Activated T-helper 9 cell treated with anti-CD3 and anti-CD28 coated beads, Interleukin-2, amount 50 U/mL, for 16 hours (primary cell): ENCODE measurements around the gene TMEM151A.

Experiments
- DNase-seq: peaks from one replicate; pipeline ENCODE4 v3.0.0-alpha.2; 2020; ENCODE audit warnings: low read depth

TMEM151A gene

DNA sequence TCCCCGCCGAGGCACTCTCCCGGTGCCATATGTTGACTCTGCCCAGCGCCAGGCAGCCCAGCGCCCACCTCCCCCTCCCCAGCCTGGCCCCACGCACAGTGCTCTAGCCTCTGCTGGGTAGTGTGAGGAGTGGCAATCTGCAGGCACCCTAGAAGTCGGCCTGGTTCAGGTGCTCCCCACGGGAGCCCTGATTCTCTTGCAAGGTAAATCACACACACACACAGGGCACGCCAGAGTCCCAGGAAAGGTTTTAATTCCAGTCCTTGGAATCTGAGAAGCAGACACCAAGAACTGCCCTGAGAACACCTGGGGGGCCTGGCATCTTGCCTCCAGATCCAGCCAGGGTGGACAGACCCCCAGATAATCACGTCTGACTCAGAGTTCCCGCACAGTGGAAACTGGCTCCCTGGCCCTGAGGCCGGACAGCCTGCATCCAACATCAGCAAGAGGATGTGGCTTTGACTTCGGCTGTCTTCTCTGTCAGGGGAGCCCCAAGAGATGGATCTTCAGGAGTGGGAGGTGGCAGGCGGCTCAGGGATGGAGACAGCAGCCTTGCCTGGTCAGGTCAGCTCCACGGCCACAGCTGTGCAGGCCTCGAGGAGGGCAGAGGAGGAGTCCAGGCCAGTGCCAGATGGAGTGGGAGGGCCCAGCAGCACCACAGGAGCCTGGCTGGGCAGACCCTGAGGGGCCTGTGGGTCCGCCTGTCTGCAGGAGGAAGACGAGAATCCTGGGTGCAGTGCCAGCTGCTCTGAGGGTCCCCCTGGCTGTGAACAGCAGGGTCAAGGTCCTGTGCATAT is 45.6 kb downstream of the TMEM151A start:
- DNase-seq: no peak

DNA sequence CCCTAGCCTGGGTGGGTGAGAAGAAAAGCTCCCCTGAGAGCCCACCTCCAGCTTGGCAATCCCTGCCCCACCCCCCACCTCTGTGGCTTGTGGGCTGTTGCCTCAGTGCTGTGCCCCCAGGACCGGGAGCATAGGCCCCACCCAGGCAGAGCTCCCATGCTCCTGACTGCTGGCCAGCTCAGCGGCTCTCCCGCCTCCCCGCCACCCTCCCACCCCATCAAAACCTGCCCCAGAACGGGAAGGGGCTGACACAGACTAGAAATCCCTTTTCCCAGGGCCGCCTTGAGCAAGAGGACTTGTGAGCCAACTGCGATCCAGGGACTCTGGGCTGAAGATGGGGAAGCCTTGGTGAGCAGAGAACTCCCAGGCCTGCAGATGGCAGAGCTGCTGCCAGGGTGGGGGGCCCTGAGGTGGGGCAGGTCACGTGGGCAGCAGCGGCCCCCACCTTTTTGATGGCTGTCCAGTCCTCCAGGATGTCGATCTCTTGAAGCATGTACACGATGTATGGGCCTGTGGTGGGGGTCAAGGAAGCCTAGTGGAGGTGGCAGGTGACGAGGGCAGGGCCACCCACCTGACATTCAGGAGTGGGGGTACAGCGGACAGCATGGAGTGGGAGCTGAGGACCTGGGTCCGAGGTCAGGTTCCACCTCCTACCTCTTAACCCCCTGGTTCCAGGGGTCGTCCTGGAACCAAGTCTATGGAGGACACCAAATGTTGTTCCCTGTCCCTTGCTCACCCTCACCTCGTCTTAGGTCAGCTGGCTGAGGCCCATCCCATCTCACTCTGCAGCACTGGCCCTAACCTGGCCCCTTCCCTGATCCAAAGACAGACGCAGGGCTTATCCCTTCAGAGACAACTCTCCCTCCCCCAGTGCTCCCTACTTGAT is 46.8 kb downstream of the TMEM151A start:
- DNase-seq: no peak

DNA sequence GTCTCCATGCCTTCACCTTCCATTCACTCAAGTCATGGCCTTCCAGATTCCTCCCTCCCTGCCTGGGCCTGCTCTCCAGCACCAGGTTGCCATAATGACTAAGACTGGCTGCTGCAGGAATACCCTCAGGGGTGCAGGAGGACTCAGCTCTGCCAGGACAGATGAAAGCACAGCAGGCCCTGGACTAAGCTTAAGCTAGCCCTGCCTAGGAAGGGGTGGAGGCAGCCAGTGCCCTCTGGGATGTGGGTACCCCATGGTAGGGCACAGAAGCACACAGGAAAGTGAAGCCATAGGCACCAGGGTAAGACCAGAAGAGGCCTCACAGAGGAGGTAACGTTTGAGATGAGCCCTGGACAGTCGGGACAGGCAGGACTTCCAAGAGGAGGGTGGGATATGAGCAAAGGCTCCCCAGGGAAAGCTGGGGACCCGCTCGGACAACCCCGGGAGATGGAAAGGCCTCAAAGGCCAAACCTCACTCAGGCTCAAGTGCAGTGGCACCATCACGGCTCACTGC is 47.5 kb downstream of the TMEM151A start:
- no peak for DNase-seq

DNA sequence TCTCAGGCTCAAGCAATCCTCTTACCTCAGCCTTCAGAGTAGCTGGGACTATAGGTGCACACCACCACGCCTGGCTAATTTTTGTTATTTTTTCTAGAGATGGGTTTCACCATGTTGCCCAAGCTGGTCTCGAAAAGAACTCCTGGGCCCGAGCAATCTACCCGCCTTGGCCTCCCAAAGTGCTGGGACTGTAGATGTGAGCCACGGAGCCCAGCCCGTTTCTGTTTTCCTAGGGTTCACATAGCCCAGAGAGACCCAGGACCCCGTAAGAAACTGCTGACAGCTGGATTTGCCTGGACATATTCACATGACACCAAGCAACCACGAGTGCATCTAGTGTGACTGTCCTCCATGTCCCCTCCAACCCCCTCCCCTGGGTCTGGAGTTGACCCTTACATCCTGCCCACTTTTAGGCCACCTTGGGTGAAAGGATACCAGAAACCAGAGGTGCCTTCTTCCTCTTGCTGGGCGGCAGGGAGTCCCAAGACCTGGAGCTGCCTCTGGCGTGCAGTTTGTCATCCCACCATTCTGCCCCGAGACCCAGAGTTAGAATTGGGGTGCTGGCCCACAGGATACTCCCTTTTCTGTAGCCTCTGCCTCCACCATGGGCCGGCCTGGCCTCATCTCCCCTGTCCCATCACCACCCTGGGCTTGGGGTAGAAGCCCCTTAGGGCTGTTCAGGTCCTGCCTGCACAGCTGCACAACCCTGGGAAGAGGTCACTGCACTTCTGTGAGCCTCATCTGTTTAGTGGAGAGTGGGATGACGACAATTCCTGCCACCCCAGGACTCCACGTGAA is 48.2 kb downstream of the TMEM151A start:
- DNase-seq: no peak

DNA sequence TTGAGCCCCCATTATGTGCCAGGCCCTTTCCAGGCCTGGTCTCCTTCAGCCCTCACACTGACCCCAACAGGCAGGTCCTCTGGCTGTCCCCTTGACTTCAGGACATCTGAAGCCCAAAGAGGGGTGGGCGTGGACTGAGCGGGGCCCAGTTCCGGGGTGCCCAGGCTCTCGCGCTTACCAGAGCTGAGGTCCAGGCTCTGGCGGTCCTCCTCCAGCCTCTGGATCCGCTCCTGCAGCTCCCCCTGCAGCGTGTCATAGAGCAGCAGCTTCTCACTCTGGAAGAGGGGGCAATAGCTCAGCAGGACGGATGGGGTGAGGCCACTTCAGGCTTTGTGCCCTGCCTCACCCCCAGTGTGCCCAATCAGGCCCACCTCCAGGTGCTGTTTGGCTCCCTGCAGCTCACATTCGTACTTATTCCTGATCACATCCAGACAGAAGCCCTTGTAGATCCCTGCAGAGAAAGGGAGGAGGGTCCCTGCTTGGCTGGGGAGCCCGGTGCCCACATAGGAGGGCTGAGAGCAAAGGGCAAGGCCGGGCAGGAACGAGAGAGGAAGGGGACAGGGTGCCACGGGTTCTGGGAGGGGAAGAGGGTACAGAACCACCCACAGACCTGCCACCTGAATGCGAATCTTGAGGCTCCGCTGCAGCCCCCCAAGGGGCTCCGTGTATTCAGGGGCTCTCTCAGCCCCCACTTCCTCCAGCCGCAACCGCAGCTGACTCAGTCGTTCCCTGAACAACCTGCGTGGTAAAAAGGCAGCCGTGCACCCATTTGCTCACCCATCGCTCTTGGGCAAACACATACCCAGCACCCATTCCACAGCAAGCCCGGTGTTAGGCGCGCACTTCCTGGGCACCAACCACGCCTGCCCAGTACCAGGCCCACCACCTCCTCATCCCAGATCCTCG is 49.2 kb downstream of the TMEM151A start:
- no peak for DNase-seq

DNA sequence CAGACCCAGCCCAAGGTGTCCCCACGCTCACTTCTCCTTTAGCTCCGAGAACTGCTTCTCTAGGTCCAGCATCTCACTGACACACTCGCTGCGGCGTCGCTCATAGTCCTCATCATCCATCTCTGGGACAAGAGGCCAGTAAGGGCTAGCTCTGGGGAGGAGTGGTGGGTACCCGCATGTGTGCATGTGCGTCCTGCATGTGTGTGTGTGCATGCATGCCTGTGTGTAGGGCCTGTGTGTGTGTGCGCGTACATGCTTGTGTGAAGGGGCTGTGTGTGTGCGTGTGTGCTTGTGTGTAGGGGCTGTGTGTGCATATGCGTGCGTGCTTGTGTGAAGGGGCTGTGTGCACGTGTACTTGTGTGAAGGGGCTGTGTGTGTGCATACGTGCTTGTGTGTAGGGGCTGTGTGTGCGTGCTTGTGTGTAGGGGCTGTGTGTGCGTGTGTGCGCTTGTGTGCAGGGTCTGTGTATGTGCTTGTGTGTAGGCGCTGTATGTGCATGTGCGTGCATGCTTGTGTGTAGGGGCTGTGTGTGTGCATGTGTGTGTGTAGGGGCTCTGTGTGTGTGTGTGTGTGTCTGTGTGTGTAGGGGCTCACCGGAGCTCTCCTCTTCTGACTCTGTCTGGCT is 49.9 kb downstream of the TMEM151A start:
- DNase-seq: no peak

DNA sequence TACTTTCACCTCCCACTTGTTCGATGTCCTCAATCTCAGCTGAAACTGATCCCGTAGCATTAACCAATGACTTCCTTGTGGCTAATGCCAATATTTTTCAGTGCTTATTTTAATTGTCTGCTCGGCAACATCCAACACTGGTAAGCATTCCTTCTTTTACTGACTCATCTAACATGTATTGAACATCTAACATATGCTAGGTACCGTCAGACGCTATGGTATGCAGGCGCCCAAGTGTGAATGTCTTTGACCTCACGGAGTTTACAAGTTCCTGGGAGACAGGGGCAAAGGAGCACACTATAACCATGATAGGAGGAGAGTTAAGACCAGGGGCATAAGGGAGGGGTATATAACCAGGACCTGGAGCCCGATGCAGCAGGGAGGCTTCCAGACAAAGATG is 51.5 kb downstream of the TMEM151A start:
- no peak for DNase-seq

DNA sequence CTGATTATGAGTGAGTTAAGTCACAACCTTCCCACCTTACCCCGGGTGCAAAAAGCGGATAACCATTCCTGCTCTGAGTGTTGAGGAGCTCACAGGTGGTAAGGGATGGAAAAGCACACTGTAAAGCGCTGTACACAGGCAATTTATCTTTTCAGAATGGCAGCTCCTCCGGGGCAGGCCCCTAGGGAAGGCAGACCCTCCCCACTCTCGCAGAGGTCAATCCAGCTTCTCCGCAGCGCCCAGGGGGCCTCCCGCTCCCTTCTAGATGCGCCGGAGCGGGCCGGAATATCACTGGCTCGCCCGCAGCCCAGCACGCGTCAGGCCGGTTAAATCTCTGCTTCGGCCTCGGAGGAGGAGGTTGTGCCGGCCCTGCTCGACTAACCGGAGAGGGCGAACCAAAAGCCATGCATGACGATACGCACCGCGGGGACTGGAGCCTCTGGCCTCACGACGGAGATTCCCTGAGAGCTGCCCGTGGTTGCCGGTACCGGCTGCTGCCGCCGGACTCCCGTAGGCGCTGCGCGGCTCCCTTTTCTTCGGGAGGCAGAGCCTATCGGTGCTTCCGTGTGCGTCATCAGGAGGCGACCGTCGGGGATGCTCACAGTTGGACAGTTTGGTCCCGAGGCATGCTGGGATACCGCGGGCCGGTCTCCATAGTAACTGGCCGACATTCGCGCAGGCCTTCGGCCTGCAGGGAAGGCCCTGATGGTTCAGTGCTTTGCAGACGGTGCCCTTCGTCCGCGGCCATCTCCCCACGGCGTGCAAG is 53.0 kb downstream of the TMEM151A start, which contains the start of gene BRMS1:
BRMS1 (minus strand) TSS at position 555 of the 766 bp plus-strand sequence. CDS start 2,870 bp downstream, outside the sequence.
- DNase-seq: peak; percentile 95

DNA sequence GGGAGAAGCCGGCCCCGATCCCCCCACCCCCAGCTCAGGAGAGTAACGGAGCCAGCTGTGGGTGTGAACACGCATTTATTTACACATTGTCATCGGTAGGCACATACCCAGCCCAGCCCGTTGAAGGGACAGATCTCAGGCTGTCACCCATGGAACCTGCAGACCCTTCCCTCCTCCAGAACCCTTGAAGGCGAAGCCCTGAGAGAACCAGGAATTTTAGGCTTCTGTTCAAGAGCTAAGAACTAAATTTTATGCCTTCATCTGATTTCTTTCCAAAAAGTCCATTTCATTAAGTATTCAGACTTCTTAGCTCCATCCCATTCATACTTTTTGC is 53.6 kb downstream of the TMEM151A start:
- DNase-seq: no peak
